Osteoblast (primary cell): ENCODE results near the gene PGM3. TPM values are rescaled to one million over a fixed set of nuclear protein-coding genes. Genes with fewer than 3 reads are reported as not detected.

Experiments used
- DNase-seq: peaks from one replicate; pipeline ENCODE4 v3.0.0; 2011; ENCODE audit warnings: low spot score, mixed read lengths; ENCODE audit not compliant: insufficient read length; ENCODE audit errors: missing footprints
- H2AFZ ChIP-seq: 2 replicates; pipeline ENCODE4 v1.6.0; 2011; ENCODE audit warnings: mild to moderate bottlenecking, low read length
- H3K27ac ChIP-seq: 2 replicates; pipeline ENCODE4 v1.5.1; 2011; ENCODE audit warnings: mild to moderate bottlenecking, low read depth, low read length, moderate library complexity
- H3K27me3 ChIP-seq: 2 replicates; pipeline ENCODE4 v1.6.0; 2012; ENCODE audit warnings: mild to moderate bottlenecking, control low read depth, inconsistent platforms, low read length, moderate library complexity; ENCODE audit not compliant: insufficient read depth
- H3K36me3 ChIP-seq: 2 replicates; pipeline ENCODE4 v1.5.1; 2011; ENCODE audit warnings: mild to moderate bottlenecking, low read length, control low read depth, moderate library complexity; ENCODE audit not compliant: insufficient read depth
- H3K4me1 ChIP-seq: 2 replicates; pipeline ENCODE4 v1.5.1; 2011; ENCODE audit warnings: mild to moderate bottlenecking, low read length, control low read depth, moderate library complexity; ENCODE audit not compliant: insufficient read depth
- H3K4me2 ChIP-seq: 2 replicates; pipeline ENCODE4 v1.6.0; 2011; ENCODE audit warnings: mild to moderate bottlenecking, low read length; ENCODE audit not compliant: insufficient read depth
- H3K4me3 ChIP-seq: fragments of 200-600 bp; sonication (generic); 3 replicates; pipeline ENCODE4 v1.5.1; 2012; ENCODE audit warnings: mild to moderate bottlenecking, low read length, inconsistent platforms; ENCODE audit not compliant: insufficient read depth
- H3K79me2 ChIP-seq: 2 replicates; pipeline ENCODE4 v1.6.0; 2012; ENCODE audit warnings: mild to moderate bottlenecking, low read length, control low read depth, inconsistent platforms; ENCODE audit not compliant: insufficient read depth
- H3K9me3 ChIP-seq: 2 replicates; pipeline ENCODE4 v1.5.1; 2011; ENCODE audit warnings: low read depth, low read length, control low read depth
- H4K20me1 ChIP-seq: 2 replicates; pipeline ENCODE4 v1.6.0; 2012; ENCODE audit warnings: mild to moderate bottlenecking, low read length, control low read depth; ENCODE audit not compliant: insufficient read depth
- CTCF ChIP-seq: IDR thresholded peaks from 2 replicates; pipeline ENCODE4 v1.5.1; 2011; ENCODE audit warnings: mild to moderate bottlenecking, low read depth, low read length, moderate library complexity; ENCODE audit errors: extremely low read depth
- total RNA-seq: library from RNA; depleted of rRNA; stranded (reverse); fragments of >200 nt; gene quantifications from 2 replicates; pipeline ENCODE4 v1.2.3, GENCODE V29; 2012

Gene PGM3
- total RNA-seq, 1 donor, result 93.0 TPM

DNA sequence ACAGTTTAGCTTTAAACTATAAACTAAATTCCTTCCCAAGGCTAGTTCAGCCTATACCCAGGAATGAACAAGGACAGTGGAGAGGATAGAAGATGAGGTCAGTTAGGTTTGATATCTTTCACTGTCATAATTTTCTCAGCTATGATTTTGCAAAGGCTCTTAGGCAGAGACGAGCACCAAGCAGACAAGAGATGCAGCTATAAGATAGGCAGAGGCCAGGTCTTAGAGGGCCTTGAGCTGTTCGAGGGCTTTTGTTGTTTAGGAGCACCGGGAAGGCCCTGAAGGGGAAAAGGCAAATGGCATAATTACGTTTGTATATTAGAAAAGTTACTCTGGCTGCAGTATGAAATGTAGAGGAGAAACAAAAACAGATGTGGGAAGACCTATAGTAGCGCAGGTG, 65.8 kb downstream of the PGM3 start:
- Histone ChIP-seq H3K9me3 (no peaks in the 10 kb centered on the region), H3K79me2 (no peaks in the 10 kb centered on the region), H3K4me1 (peaks cover 6% of the 10 kb centered on the region), H3K27me3 (no peaks in the 10 kb centered on the region), H3K27ac (no peak overlapping the region), H3K36me3 (peaks cover 45% of the 10 kb centered on the region), H2AFZ (no peak overlapping the region), H3K4me3 (no peak overlapping the region), H3K4me2 (no peak overlapping the region), H4K20me1 (no peaks in the 10 kb centered on the region)
- no peak for DNase-seq
- TF ChIP-seq CTCF, result no peak

DNA sequence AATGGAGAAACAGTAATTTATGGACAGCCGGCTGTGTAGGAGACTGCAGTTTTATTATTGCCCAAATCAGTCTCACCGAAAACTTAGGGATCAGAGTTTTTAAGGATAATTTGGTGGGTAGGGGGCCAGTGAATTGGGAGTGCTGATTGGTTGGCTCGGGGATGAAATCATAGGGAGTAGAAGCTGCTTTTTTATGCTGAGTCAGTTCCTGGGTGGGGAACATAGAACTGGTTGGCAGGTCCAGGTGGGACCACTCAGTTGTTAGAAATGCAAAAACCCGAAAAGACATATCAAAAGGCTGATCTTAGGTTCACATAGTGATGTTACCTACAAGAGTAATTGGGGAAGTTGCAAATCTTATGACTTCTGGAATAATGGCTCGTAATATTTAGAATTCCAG, 66.3 kb downstream of the PGM3 start:
- Histone ChIP-seq H2AFZ (no peak overlapping the region), H3K27me3 (no peaks in the 10 kb centered on the region), H3K4me1 (peaks cover 6% of the 10 kb centered on the region), H3K79me2 (no peaks in the 10 kb centered on the region), H3K36me3 (peaks cover 41% of the 10 kb centered on the region), H3K27ac (no peak overlapping the region), H3K4me3 (no peak overlapping the region), H4K20me1 (no peaks in the 10 kb centered on the region), H3K4me2 (no peak overlapping the region), H3K9me3 (no peaks in the 10 kb centered on the region)
- no peak for DNase-seq
- TF ChIP-seq CTCF, result no peak

- DNase-seq, result no peak
- Histone ChIP-seq H3K9me3 (no peaks in the 10 kb centered on the region), H3K4me1 (peaks cover 6% of the 10 kb centered on the region), H3K4me2 (no peak overlapping the region), H3K27me3 (no peaks in the 10 kb centered on the region), H3K36me3 (peaks cover 38% of the 10 kb centered on the region), H3K4me3 (no peak overlapping the region), H2AFZ (no peak overlapping the region), H3K79me2 (no peaks in the 10 kb centered on the region), H3K27ac (no peak overlapping the region), H4K20me1 (no peaks in the 10 kb centered on the region)
- TF ChIP-seq CTCF, result no peak
Measured at GRCh38 chr6:83126223-83126622, 66.8 kb downstream of the PGM3 start.

DNA sequence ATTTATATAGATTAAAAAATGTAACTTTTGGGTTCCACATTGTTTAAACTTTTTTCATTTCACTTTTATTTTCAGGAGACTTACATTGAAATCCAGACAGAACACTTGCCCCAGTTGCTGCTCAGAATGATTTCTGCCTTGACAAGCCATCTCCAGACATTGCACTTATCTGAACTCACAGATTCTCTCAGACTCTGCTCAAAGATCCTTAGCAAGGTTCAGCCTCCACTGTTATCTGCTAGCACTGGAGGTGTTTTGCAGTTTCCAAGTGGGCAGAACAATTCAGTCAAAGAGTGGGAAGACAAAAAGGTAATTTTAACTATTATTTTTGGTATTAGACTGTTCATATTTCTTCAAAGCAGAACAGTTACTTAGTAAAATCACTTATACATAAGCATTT, 67.6 kb downstream of the PGM3 start:
- Histone ChIP-seq H3K79me2 (no peaks in the 10 kb centered on the region), H4K20me1 (no peaks in the 10 kb centered on the region), H3K4me3 (no peak overlapping the region), H3K4me1 (peaks cover 6% of the 10 kb centered on the region), H3K9me3 (no peaks in the 10 kb centered on the region), H3K4me2 (no peak overlapping the region), H3K27ac (no peak overlapping the region), H3K27me3 (no peaks in the 10 kb centered on the region), H3K36me3 (peaks cover 41% of the 10 kb centered on the region), H2AFZ (no peak overlapping the region)
- DNase-seq, result no peak
- TF ChIP-seq CTCF, result no peak
